VCaP (cell line): ENCODE results near the gene SBK3.
A peak's percentile ranks its signal among the peaks of the same experiment; 100 is the strongest.
"Not testable (repeated sequence)": the region's sequence is repeated elsewhere in the genome, so short reads cannot be mapped to it uniquely, and the experiment has no call there.

Experiments used
- H3K27ac ChIP-seq: fragments of 450-650 bp; 2 replicates; pipeline ENCODE4 v1.5.1; 2017
- CTCF ChIP-seq: fragments of 450-650 bp; conservative IDR thresholded peaks from 2 replicates; pipeline ENCODE4 v1.5.1; 2017; ENCODE audit warnings: mild to moderate bottlenecking, moderate library complexity

The SBK3 gene

DNA sequence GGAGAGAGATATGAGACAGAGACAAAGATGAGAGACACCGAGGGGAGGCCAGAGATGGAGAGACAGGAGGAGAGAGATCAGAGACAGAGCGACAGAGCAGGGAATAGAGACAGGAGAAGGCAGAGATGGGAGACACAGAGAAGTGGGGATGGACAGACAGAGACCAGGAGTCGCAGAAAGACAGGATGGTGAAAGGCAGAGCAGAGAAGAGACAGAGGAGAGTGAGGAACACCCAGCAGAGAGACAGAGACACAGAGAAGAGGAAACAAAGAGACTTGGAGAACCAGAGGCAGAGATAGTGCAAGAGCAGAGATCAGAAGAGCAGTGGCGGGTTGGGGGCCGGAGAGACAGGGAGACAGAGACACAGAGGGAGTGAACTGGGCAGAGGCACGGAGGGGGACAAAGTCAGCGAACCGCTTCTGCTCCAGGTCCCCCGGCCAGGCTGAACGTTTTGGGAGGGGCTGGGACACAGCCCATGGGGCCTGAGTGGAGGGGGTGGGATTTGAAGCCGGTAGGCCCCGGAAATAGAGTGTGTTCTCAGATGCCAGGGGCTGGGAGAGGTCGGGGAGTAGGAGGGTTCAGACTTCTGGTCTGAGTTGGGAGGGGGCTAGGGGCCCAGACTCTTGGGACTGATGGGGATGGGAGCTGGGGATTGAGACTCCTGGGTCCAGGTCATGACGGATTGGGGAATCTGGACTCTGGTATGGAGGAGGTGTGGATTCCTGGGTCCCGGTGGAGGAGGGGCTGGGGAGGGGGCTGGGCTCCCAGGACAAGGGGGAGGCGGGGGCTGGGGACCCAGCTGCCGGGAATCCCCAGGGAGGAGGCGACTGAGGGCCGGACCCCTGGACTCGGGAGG is 34.7 kb upstream of the SBK3 start:
- H3K27ac ChIP-seq: peak overlapping the region; percentile 92

GRCh38 chr19:55578761-55579747 is 33.7 kb upstream of the SBK3 start:
- TF ChIP-seq CTCF: no peak
- peak overlapping the region; percentile 92 for H3K27ac ChIP-seq

More for the DNA sequence above, 34.7 kb upstream of the SBK3 start:
- TF ChIP-seq CTCF: no peak

- no peak for TF ChIP-seq CTCF
- H3K27ac ChIP-seq: no peak overlapping the region
These were observed 32.9 kb upstream of the SBK3 start for GRCh38 chr19:55578031-55578760.

GRCh38 chr19:55576746-55577145 is 31.4 kb upstream of the SBK3 start:
- TF ChIP-seq CTCF: no peak

GRCh38 chr19:55573929-55574328 is 28.6 kb upstream of the SBK3 start:
- not testable (repeated sequence) for H3K27ac ChIP-seq

More at GRCh38 chr19:55576746-55577145, 31.4 kb upstream of the SBK3 start:
- no peak overlapping the region for H3K27ac ChIP-seq

- not testable (repeated sequence) for H3K27ac ChIP-seq
These were observed 24.1 kb upstream of the SBK3 start for GRCh38 chr19:55569477-55569876.

DNA sequence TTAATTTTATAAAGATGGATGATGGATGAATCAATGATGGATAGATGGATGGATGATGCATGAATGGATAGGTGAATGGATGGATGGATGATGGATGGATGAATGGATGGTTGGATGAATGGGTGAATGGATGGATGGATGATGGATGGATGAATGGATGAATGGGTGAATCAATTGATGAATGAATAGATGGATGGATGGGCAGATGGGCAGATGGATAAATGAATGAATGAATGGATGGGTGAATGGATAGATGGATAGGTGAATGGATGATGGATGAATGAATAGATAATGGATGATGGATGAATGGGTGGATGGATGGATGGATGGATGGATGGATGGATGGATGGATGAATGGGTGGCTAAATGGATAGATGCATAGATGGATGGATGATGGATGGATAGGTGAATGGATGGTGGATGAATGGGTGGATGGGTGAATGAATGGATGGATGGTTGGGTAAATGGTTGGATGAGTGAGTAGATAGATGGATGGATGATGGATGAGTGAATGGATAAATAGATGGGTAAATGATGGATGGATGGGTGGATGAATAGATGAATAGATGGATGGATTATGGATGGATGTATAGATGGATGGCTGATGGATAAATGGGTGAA is 22.5 kb upstream of the SBK3 start:
- TF ChIP-seq CTCF: no peak
- H3K27ac ChIP-seq: no peak overlapping the region
